Right cardiac atrium (tissue), 5 donors: ENCODE data around the gene STN1. TPM values are rescaled to one million over a fixed set of nuclear protein-coding genes. Genes with fewer than 3 reads are reported as not detected.

Experiments
- ATAC-seq, 2 donors: fragments of 200-7000 bp; cut with Tn5 transposase; one replicate each; pipeline versions ENCODE4 v1.8.0 to v1.9.1; 2020; ENCODE audit warnings: moderate library complexity in 2 of 2, mild to moderate bottlenecking in 1 of 2
- DNase-seq, 3 donors: peaks; one replicate each; pipeline ENCODE4 v3.0.0-alpha.2; 2020
- H3K27ac ChIP-seq: one replicate; pipeline ENCODE4 v1.5.1; 2013; ENCODE audit warnings: mild to moderate bottlenecking, low read length, control low read depth, moderate library complexity
- H3K27me3 ChIP-seq: one replicate; pipeline ENCODE4 v1.6.1; 2013; ENCODE audit not compliant: control insufficient read depth, insufficient read depth
- H3K4me1 ChIP-seq: one replicate; pipeline ENCODE4 v1.6.1; 2013; ENCODE audit warnings: low read length; ENCODE audit not compliant: control insufficient read depth, insufficient read depth
- H3K4me3 ChIP-seq: one replicate; pipeline ENCODE4 v1.5.1; 2013; ENCODE audit warnings: low read length, control low read depth
- H3K9me3 ChIP-seq: one replicate; pipeline ENCODE4 v1.6.1; 2013; ENCODE audit warnings: low read length; ENCODE audit not compliant: control insufficient read depth
- WGBS: extraction: QIAGEN DNeasy Blood & Tissue Kit; methylation state at CpG from one replicate; pipeline ENCODE4 v1.1.7; 2013; 5-methylcytosine and 5-hydroxymethylcytosine counted together
- intact Hi-C, 4 donors: fragments of 100-400 bp; cut with DNase I; formaldehyde crosslinking; loops; one replicate each; pipeline versions ENCODE4 v1.11.0 to v1.14.0; 2022 to 2023
- polyA plus RNA-seq: library from polyadenylated mRNA; stranded (reverse); fragments of 200-250 nt; gene quantifications from one replicate; pipeline ENCODE4 v1.2.3, GENCODE V29; 2013
- total RNA-seq, 4 donors: library from RNA; stranded (reverse); fragmentation: NEBNext Ultra II Directional; extraction: Animal tissue kit (Norgen Biotek cat#: 25700); gene quantifications; one replicate each; pipeline ENCODE4 v1.2.1, GENCODE V29; 2021
- donor health status: healthy with polysubstance abuse.
- donor health status: DM: no; HTN: yes; CAD: no.
- donor health status: DM: no; HTN: no; CAD: no.
- donor health status: DM: no; HTN: yes; CAD: no; lungs with severe emphysema.
- donor health status: DM: yes; HTN: yes; CAD: no.

Gene STN1
- total and polyA plus RNA-seq, 5 donors: 24.3 to 26.8 (median 25.7) TPM

DNA sequence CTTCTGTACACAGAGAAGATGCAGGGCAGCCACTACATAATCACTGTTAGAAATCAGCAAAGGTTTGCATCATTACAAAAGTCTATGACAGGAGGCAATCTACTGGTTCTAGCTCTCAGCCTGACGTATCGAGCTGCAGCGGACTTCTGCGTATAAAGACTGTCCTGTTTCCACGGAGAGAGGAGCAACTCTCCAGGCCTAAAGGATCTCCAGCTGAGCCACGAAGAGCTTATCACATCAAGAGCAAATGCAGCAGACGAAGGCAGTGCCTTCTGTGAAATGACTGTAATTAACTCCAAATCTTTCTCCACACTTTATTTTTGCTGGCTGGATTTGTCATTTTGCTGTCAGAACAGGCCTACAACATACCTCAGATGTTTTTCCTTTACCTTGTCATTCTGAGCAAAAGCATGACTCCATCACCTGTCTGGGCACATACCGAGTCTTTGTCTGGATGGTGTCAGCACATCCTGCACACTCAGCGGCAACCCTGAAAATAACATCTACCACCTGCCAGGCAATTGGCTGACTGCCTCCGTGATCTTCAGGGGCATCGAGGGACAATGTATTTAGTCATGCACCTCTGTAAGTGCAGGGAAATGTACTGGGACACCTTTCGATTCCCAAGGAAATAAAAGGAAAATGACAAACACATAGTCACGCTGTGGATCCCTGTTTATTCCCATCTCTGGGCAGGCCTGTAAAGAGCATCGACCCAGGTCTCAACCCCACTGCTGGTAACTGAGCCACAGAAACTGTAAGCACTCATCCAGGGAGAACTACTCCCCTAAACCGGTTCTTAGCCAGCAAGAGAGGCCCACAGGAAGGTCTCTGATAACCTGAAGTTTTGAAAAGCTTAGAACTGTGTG, 36.3 kb downstream of the STN1 start:
- intact Hi-C loops: loop anchor here in 2 of 4 donors (10.0 kb wide), 3 partner anchors 123 to 333 kb away; partner anchors contain the start of gene SFR1 (in 1 of the 2)
- Histone ChIP-seq H3K4me3 (no peak overlapping the region), H3K27me3 (no peaks in the 10 kb centered on the region), H3K27ac (peak overlapping the region; percentile 53), H3K9me3 (no peaks in the 10 kb centered on the region), H3K4me1 (no peaks in the 10 kb centered on the region)
- DNase-seq (no peak), ATAC-seq (no peak)
- 70% methylated on average over 15 of the region's 15 CpGs for WGBS

DNA sequence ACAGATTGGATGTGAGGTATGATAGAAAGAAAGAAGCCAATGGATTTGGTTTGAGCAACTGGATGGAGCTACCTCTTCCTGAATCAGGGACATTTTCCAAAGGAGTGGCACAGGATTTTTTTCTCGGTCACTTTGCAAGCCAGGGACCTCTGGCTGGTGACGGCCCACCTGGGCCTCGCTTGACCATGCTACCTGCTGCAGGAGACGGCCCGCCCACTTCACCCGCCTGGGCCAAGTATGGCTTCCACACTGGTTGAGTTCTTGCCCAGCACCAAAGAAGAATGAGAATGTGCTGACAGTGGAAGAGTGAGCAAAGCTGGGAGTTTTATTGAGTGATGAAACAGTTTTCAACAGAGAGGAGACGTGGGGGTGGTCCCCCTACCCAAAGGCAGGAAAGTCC, 38.2 kb downstream of the STN1 start:
- no peak for DNase-seq
- no peak for ATAC-seq
- WGBS: 98% methylated on average over 7 of the region's 7 CpGs
- intact Hi-C loops: loop anchor here in 2 of 4 donors (10.0 kb wide), 3 partner anchors 125 to 335 kb away; partner anchors contain the start of gene SFR1 (in 1 of the 2)
- Histone ChIP-seq H3K4me3 (no peak overlapping the region), H3K27me3 (no peaks in the 10 kb centered on the region), H3K4me1 (no peaks in the 10 kb centered on the region), H3K9me3 (no peaks in the 10 kb centered on the region), H3K27ac (no peak overlapping the region)

GRCh38 chr10:103879409-103879808, 38.6 kb downstream of the STN1 start:
- no peaks in the 10 kb centered on the region for H3K4me1 ChIP-seq
- DNase-seq (no peak), ATAC-seq (peak; percentile 7 to 9)
- no peaks in the 10 kb centered on the region for H3K9me3 ChIP-seq
- WGBS: 90% methylated on average over 9 of the region's 9 CpGs
- H3K27ac ChIP-seq: no peak overlapping the region
- H3K27me3 ChIP-seq: no peaks in the 10 kb centered on the region
- no peak overlapping the region for H3K4me3 ChIP-seq
- intact Hi-C loops: no loop called here

DNA sequence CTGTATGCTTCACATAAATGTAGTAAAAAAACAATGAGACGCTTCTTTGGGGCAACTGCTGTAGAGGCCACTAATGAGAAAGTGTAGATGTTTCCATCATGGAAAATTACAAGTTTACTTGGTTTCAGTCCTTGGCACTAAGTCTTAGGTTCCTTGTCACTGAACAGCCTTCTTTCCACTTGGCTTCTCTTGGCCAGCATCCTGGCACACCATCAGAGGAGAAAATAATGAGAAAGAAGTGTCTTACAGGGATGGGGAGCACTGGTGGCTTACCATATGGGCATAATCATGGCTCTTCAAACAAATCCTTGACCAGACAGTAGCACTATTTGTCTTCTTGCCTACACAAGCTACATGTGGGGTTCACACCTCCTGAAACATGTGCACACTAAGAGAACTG, 40.1 kb downstream of the STN1 start:
- no peak for DNase-seq
- Histone ChIP-seq H3K27me3 (no peaks in the 10 kb centered on the region), H3K27ac (no peak overlapping the region), H3K4me1 (no peaks in the 10 kb centered on the region), H3K4me3 (no peak overlapping the region), H3K9me3 (no peaks in the 10 kb centered on the region)
- 93% methylated on average over 1 of the region's 1 CpG for WGBS
- ATAC-seq: no peak
- intact Hi-C loops: no loop called here

- no peaks in the 10 kb centered on the region for H3K4me1 ChIP-seq
- H3K9me3 ChIP-seq: no peaks in the 10 kb centered on the region
- H3K27ac ChIP-seq: no peak overlapping the region
- DNase-seq (no peak), ATAC-seq (no peak)
- no peak overlapping the region for H3K4me3 ChIP-seq
- H3K27me3 ChIP-seq: no peaks in the 10 kb centered on the region
- intact Hi-C loops: no loop called here
- WGBS: 90% methylated on average over 5 of the region's 5 CpGs
Observed at GRCh38 chr10:103876155-103876554, 41.8 kb downstream of the STN1 start.

- Histone ChIP-seq H3K4me1 (no peaks in the 10 kb centered on the region), H3K27me3 (no peaks in the 10 kb centered on the region), H3K27ac (no peak overlapping the region), H3K9me3 (no peaks in the 10 kb centered on the region), H3K4me3 (no peak overlapping the region)
- 69% methylated on average over 6 of the region's 6 CpGs for WGBS
- no peak for DNase-seq
- intact Hi-C loops: no loop called here
- no peak for ATAC-seq
Observed at GRCh38 chr10:103874730-103875129, 43.3 kb downstream of the STN1 start.

- H3K9me3 ChIP-seq: no peaks in the 10 kb centered on the region
- no peaks in the 10 kb centered on the region for H3K4me1 ChIP-seq
- no peak for ATAC-seq
- 79% methylated on average over 16 of the region's 16 CpGs for WGBS
- no peaks in the 10 kb centered on the region for H3K27me3 ChIP-seq
- intact Hi-C loops: no loop called here
- DNase-seq: no peak
- no peak overlapping the region for H3K4me3 ChIP-seq
- no peak overlapping the region for H3K27ac ChIP-seq
Observed at GRCh38 chr10:103872137-103872931, 45.6 kb downstream of the STN1 start.

DNA sequence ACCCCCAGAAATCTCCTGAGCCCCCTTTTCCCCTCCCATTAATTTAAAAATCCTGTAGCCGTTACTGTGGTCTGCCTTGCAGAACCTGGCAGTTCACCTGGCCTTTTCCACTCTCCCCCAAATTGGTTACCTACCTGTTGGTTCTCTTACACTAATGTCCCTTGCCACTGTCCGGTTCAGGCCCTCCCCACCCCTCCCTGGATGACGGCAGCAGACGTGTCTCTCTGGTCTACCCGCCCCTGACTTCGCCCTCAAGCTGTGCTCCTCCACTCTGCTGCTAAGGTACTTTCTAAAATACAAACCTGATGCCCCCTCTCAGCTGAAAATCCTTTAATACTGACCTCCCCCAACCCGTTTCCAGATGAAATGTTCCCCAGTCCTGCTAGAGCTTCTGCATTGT, 47.0 kb downstream of the STN1 start:
- DNase-seq: no peak
- H3K27ac ChIP-seq: no peak overlapping the region
- H3K9me3 ChIP-seq: no peaks in the 10 kb centered on the region
- intact Hi-C loops: no loop called here
- H3K4me3 ChIP-seq: no peak overlapping the region
- ATAC-seq: no peak
- no peaks in the 10 kb centered on the region for H3K27me3 ChIP-seq
- H3K4me1 ChIP-seq: no peaks in the 10 kb centered on the region
- 91% methylated on average over 7 of the region's 7 CpGs for WGBS

DNA sequence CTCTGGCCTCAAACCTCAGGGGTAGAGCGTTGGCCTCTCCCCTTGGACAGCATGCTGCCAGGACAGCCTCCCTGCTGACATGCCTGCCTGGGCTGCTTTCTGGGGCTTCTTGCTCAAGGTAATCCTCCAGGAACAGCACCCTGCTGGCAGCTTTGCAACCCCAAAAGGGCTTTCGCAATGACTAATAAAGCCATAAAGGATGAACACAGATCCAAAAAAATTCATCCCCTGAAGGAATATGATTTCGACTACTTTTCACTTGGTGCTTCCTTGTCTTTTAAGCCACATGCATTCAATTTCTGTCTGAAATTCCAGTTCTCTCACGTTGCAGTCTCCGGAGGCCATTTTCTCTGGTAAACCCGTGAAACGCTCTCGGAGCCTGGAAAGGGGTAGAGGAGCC, 47.5 kb downstream of the STN1 start:
- ATAC-seq (no peak), DNase-seq (no peak)

DNA sequence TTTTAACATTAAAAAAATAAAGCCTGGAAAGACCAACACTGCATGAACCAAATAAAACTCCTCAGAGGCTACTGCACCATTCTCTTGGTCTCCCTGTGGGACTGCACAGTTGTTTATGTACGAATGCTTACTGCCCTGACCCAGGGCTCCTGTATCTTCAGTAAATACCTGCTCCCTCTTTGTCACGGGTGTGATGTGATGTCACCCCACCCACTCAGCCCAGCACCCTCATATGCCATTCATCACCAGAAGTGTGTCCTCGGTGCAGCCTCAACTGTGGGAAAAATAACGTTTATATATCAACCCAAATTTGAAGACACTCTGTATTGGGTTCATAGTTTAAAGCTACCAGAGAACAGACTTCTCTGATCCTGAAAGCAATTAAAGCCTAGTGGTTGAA, 48.6 kb downstream of the STN1 start:
- H3K27ac ChIP-seq: no peak overlapping the region
- intact Hi-C loops: no loop called here
- H3K27me3 ChIP-seq: no peaks in the 10 kb centered on the region
- no peaks in the 10 kb centered on the region for H3K4me1 ChIP-seq
- H3K9me3 ChIP-seq: no peaks in the 10 kb centered on the region
- WGBS: 70% methylated on average over 4 of the region's 4 CpGs
- H3K4me3 ChIP-seq: no peak overlapping the region
- ATAC-seq (no peak), DNase-seq (no peak)

More for the DNA sequence above, 47.5 kb downstream of the STN1 start:
- H3K4me1 ChIP-seq: no peaks in the 10 kb centered on the region
- intact Hi-C loops: no loop called here
- 77% methylated on average over 8 of the region's 8 CpGs for WGBS
- no peaks in the 10 kb centered on the region for H3K9me3 ChIP-seq
- no peak overlapping the region for H3K4me3 ChIP-seq
- H3K27me3 ChIP-seq: no peaks in the 10 kb centered on the region
- no peak overlapping the region for H3K27ac ChIP-seq

GRCh38 chr10:103868200-103868599, 49.8 kb downstream of the STN1 start:
- ATAC-seq (no peak), DNase-seq (no peak)
- 85% methylated on average over 1 of the region's 1 CpG for WGBS
- Histone ChIP-seq H3K27me3 (no peaks in the 10 kb centered on the region), H3K9me3 (no peaks in the 10 kb centered on the region), H3K4me3 (no peak overlapping the region), H3K4me1 (no peaks in the 10 kb centered on the region), H3K27ac (no peak overlapping the region)
- intact Hi-C loops: no loop called here
